Stimulated activated CD4-positive, alpha-beta T cell treated with anti-CD3 and anti-CD28 coated beads, Interleukin-12 subunit alpha, Interleukin-12 subunit beta, amount 100 ng/mL, for 24 hours (primary cell): ENCODE measurements around the gene KIF26B.

ENCODE experiments used
- DNase-seq, 2 experiments: peaks; one replicate each; pipeline ENCODE4 v3.0.0-alpha.2; 2020; ENCODE audit warnings: low read depth in 2 of 2

The KIF26B gene

DNA sequence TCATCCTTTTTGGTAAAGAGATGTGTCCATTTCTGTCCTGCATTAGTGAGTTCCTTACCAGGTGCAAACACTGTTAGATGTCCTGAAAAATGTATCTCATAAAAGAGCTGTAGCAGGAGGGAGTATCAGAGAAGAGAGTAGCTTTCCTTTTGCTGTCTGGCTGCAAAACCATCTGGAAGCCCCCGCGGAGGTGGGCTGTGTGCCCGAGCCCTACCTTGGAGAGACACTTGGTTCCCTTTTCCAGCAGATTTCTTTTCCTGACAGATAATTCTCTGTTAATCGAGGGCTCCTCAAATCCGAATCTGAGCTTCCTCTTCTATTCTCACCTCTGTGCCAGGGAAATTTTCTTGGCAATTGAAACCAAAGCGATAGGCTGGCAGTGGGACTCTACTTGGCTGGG is 53.0 kb downstream of the KIF26B start:
- DNase-seq = no peak

- no peak for DNase-seq
Observed at GRCh38 chr1:245209658-245210435, 55.1 kb downstream of the KIF26B start.

DNA sequence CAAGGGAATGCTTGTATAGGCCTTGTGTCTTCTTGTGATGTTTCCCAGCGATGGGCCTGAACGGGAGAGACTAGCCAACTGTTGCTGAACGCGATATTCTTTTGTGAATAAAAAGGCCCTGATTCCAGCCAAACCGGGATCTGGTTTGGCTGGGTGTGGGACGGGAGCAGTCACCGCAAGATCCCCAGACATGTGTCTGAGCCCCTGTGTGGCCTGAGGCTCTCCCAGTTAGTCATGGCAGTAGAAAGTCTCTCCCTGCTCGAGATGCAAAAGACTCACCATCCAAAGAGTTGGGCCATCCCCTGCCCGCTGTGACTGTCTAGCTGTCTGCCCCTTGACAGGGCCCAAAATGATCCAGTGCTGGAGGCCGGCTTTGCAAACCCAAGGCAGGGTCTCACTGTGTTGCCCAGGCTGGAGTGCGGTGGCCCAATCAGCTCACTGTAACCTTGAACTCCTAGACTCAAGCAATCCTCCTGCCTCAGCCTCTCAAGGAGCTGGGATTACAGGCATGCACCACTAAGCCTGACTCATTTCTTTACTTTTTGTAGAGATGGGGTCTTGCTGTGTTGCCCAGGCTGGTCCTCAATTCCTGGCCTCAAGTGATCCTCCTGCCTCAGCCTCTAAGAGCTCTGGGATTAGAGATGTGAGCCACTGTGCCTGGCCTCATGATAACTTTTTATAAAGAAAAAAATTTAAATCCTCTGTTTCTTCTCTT is 56.4 kb downstream of the KIF26B start:
- DNase-seq = no peak

- DNase-seq = no peak
Observed at GRCh38 chr1:245211761-245212160, 57.0 kb downstream of the KIF26B start.

GRCh38 chr1:245212221-245212710 is 57.5 kb downstream of the KIF26B start:
- no peak for DNase-seq

DNA sequence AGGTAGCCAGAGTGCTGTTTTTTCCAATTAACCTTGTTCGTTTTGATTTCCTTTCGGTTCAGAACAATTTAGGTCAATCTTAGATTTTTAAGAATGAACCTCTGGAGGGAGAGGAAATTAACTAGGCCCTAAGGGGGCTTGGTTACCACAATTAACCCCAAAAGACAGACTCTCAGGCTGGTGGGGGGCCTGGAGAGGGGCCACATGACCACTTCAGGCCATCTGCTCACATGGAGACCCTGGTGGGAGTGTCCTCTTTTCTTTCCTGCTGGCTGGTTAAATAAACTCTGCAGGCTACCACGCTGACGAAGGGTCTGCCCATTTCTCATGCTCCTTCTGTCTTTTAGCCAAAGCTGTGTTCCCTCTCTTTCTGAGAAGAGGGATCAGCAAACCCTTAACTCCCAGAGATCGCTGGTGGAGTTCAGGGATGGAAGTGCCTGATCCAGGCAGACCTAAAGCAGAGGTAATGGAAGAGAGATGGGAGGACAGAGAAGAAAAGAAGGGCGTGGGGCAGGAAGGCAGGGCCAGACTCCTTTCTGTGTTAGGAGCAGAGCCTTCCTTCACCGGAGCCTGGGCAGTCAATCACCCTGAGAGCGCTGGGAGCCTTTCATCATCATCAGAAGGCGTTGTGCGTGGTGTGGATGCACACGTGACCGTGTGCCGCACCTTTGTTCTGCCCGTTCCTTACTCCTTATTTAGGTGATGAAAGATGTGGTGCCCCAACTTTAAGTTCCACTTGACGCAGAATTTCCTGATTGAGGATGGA is 58.5 kb downstream of the KIF26B start:
- DNase-seq = no peak

DNA sequence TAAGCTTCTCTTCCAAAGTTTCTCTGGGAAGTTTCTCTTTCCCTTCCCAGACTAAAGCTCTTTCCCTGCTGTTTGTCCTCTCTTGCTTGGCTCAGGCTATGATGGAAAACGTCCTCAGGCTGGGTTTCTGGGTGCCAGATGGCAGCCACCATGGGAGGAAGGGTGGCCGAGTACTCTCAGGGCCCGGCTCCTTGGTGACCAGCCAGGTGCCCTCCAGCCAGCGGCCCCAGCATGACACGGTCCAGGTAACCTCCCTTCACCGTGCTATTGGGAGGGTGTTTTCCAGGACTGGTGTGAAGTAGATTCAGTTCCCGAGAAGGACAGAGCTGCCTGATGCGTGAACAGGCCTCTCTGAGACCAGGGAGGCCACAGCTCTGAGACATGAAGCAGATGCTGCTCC is 60.3 kb downstream of the KIF26B start:
- no peak for DNase-seq

DNA sequence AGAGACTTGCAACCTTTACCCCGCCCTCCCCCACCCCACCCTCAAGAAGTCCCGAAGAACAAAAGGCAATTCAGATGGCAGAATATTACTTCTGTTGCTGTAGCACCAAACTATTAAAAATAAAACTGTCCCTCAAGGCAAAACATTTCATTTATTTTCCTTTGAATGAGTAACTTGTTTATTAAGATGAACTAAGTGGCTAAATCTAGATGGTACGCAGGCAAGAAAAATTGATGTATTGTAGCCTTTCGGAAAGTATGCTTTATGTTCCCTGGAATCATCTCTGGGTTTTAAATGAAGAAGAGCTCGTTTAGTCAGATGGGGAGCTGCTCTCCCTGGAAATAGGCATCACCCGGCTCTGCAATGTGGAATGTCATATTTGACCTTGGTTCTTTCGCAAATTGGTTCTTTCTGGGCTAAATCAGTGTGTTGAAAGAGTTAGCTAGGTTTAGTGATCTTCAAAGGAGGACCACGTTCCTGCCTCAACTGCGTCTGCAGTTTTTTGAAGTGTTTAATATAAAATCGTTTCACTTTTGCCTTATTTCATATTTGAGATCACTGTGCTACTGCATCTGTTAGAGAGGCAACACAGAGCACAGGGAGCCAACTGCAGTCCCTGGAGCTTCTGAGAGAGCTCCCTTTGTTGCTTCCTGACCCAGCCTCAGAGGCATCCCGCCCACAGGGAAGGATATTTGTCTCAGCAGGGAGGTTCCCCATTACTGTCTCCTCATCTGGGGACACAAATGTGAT is 61.8 kb downstream of the KIF26B start:
- DNase-seq = no peak

GRCh38 chr1:245217853-245218608 is 63.2 kb downstream of the KIF26B start:
- no peak for DNase-seq

DNA sequence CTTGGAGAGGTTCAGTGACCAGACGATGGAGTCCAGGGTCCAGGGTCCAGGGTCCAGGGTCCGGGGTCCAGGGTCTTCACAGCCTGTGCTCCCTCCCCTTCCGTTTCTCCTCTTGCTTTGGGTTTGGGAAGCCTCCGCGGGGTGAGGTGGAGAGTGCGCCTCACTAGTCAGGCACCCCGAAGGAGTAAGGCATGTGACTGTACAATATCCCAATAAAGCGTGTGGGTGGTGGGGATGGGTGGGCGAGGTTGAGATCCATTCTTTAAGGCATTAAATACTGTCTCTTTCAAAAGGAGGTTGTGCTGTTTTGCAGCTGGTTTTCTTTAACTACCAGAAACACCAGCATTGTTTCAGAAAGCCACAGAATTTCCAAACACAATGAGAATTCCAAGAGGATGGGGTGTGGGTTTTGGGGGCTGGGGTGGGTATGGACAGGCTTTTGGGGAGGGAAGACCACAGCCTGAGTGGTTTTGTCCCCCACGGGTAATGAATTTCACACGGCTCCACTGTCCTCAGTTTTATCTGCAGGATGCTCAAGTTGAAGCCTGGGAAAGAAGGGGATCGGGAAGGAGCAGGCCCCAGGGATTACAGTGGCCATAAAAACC is 65.7 kb downstream of the KIF26B start:
- no peak for DNase-seq

DNA sequence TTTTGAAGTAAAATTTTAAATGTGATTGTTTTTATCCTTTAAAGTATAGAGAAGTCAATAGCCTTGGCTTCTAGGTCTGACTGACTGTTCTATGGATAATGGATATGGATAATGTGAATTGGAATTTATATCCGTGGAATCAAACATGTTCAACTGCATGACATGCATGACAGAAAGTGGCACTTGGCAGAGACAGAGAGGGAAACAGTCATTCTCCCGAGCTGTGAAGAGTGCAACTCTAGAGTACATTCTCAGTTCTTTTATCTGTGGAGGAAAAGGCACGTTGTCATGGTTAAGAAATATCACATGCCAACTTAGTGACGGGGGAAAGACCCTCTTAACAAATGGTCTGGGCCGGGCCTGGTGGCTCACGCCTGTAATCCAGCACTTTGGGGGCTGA is 67.0 kb downstream of the KIF26B start:
- DNase-seq = no peak

DNA sequence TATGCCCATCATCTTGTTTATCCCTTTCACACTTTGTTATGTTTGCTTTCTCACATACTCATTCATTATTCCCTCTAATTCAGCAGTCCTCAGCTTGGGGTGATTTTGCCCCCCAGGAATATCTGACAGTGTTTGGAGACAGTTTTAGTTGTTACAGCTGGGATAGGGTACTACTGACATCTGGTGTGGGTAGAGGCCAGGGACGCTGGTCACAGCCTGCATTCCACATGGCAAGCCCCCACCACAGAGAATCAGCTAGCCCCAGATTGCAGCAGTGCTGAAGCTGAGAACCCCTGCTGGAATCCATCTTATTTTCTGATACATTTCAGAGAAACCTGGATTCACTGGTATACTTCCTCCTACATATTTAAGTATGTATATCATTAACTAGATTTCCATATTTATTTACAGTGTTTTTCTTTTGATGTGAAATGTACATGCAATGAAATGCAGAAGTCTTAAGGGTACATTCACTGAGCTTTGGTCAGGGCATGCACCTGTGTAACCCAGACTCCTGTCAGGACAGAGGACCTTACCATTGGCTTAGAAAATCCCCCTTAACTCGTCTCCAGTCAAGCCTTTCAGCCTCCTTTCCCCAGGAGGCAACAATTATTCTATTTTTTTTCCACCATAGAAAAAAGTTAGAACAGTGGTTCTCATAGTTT is 68.3 kb downstream of the KIF26B start:
- DNase-seq = no peak

GRCh38 chr1:245225322-245226202 is 70.8 kb downstream of the KIF26B start:
- no peak for DNase-seq

- DNase-seq = no peak
Observed at GRCh38 chr1:245226203-245226499, 71.4 kb downstream of the KIF26B start.

DNA sequence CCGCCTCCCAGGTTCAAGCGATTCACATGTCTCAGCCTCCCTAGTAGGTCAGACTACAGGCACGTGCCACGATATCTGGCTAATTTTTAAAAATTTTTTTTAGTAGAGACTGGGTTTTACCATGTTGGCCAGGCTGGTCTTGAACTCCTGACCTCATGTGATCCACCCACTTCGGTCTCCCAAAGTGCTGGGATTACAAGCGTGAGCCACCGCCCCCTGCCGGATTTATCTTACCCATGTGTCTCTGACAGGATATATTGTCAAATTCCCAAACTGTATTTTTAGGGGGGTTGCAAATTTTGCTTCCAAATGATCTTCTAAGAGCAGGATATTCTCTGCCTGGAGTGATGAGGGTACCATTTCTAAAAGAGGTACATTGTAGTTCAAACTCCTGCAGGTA is 74.3 kb downstream of the KIF26B start:
- DNase-seq = no peak

DNA sequence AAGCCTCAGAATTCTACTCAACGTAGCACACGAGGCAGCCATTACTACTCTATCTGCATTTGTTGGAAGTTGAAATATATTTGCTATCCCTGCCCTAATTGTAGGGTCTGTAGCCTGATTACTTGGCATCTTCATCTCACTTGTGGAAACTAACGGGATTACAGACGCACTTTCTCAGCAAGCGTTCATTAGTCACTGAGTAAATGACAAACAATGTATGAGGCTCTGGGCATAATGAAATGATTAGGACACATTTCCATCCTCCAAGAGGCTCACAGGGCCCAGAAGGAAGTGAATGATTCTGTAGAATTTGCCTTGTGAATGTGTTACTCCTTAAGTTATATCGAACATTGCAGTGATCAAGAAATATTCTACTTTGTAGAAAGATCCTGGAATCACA is 78.1 kb downstream of the KIF26B start:
- no peak for DNase-seq

DNA sequence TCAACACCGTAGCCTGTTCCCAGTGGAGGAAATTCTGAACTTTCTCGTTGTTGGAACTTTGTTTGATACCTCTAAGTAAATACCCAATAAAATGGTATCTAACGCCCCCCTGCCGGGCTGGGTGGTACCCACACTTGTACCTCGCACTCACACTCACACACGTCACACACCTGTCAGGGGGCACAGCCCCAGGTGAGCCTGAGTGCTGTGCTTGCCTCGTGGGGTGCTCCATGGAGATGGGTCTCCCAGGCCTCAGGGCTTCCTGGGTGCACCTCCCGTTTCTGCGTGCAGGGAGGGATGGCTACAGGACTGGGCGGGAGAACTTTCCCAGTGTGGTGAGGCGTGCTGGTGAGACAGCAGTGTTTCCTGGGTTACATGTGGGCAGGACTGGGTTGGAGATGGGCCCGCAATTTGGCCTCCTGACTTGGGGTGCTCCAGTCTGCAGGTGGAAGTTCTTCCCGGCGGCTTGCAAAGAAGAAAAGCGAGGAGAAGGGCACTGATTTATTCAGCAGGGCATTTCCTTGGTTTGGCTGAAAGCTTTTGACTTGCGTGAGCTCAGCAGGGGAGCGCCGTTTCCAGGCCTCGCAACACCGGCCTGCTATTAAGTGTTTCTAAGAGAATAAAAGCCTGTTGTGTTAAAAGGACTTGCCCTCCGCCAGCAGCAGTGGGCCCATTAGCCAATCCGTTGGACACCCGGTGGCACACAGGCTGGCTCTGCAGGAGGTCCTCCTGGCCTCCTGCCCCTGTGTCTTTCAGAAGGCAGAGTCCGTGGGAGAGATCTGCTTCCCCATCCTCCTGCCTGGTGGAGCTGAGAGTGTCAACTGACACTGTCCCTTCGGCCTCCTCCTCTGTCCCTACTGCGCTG is 79.7 kb downstream of the KIF26B start:
- DNase-seq = no peak

- DNase-seq = no peak
Observed at GRCh38 chr1:245235156-245235555, 80.4 kb downstream of the KIF26B start.
